Measurements from ENCODE around the gene ZFAND3.
A peak's percentile ranks its signal among the peaks of the same experiment; 100 is the strongest.

Gene ZFAND3

GRCh38 chr6:37787216-37787615, 32.3 kb upstream of the ZFAND3 start:
- no peak overlapping the region for H3K27ac ChIP-seq
- TF ChIP-seq CTCF (IDR thresholded peaks at IDR 0.05) (no peak), ZFX (IDR thresholded peaks at IDR 0.05; ENCODE audit: borderline replicate concordance) (no peak)

GRCh38 chr6:37788259-37788658, 31.3 kb upstream of the ZFAND3 start:
- TF ChIP-seq CTCF (IDR thresholded peaks at IDR 0.05) (no peak), ZFX (IDR thresholded peaks at IDR 0.05; ENCODE audit: borderline replicate concordance) (no peak)
- no peak overlapping the region for H3K27ac ChIP-seq

- H3K27ac ChIP-seq: no peak overlapping the region
- no peak for TF ChIP-seq ZFX (IDR thresholded peaks at IDR 0.05; ENCODE audit: borderline replicate concordance)
- peak; percentile 95 for TF ChIP-seq CTCF (IDR thresholded peaks at IDR 0.05)
Observed at GRCh38 chr6:37791156-37791919, 28.2 kb upstream of the ZFAND3 start.

GRCh38 chr6:37792457-37793033, 27.0 kb upstream of the ZFAND3 start:
- TF ChIP-seq CTCF (IDR thresholded peaks at IDR 0.05) (no peak), ZFX (IDR thresholded peaks at IDR 0.05; ENCODE audit: borderline replicate concordance) (no peak)
- H3K27ac ChIP-seq: no peak overlapping the region

GRCh38 chr6:37793067-37793466, 26.5 kb upstream of the ZFAND3 start:
- TF ChIP-seq CTCF (IDR thresholded peaks at IDR 0.05) (no peak), ZFX (IDR thresholded peaks at IDR 0.05; ENCODE audit: borderline replicate concordance) (no peak)
- no peak overlapping the region for H3K27ac ChIP-seq

GRCh38 chr6:37794825-37795224, 24.7 kb upstream of the ZFAND3 start:
- no peak for TF ChIP-seq ZFX (IDR thresholded peaks at IDR 0.05; ENCODE audit: borderline replicate concordance)
- no peak for TF ChIP-seq CTCF (IDR thresholded peaks at IDR 0.05)
- no peak overlapping the region for H3K27ac ChIP-seq
